Fibroblast of lung (primary cell): Measurements from ENCODE around the gene WDR54. TPM values are rescaled to one million over a fixed set of nuclear protein-coding genes. Genes with fewer than 3 reads are reported as not detected.

ENCODE experiments used
- DNase-seq, 2 donors: peaks; one replicate each; pipeline versions ENCODE4 v3.0.0 to v3.0.0-alpha.2; 2010; ENCODE audit warnings: low read depth in 2 of 2
- H2AFZ ChIP-seq: 2 replicates; pipeline ENCODE4 v1.5.1; 2012; ENCODE audit warnings: low read length, control low read depth, inconsistent platforms
- H3K27ac ChIP-seq: 2 replicates; pipeline ENCODE4 v1.5.1; 2011; ENCODE audit warnings: low read length, control low read depth; ENCODE audit not compliant: insufficient read depth
- H3K27me3 ChIP-seq: 2 replicates; pipeline ENCODE4 v1.5.1; 2011; ENCODE audit warnings: mild to moderate bottlenecking, low read length; ENCODE audit not compliant: control insufficient read depth, insufficient read depth
- H3K36me3 ChIP-seq: 2 replicates; pipeline ENCODE4 v1.5.1; 2011; ENCODE audit warnings: low read length; ENCODE audit not compliant: control insufficient read depth, insufficient read depth
- H3K4me1 ChIP-seq: 2 replicates; pipeline ENCODE4 v1.5.1; 2011; ENCODE audit warnings: low read length; ENCODE audit not compliant: control insufficient read depth, insufficient read depth; ENCODE audit errors: extremely low read depth
- H3K4me2 ChIP-seq: 2 replicates; pipeline ENCODE4 v1.5.1; 2011; ENCODE audit warnings: low read length, control low read depth; ENCODE audit not compliant: insufficient read depth; ENCODE audit errors: extremely low read depth
- H3K4me3 ChIP-seq, 4 experiments: fragments of 200-600 bp in 1 of 4; sonication (generic) in 1 of 4; replicated peaks in 1 of 4; 2 replicates each; pipeline ENCODE4 v1.5.1; 2011 to 2016; ENCODE audit warnings: low read length in 4 of 4, low read depth in 3 of 4, mild to moderate bottlenecking in 3 of 4, control low read depth in 2 of 4, inconsistent platforms in 1 of 4, mixed read lengths in 1 of 4; ENCODE audit not compliant: insufficient read depth in 1 of 4; ENCODE audit errors: control extremely low read depth in 1 of 4
- H3K79me2 ChIP-seq: 2 replicates; pipeline ENCODE4 v1.5.1; 2012; ENCODE audit warnings: mild to moderate bottlenecking, low read length, inconsistent platforms; ENCODE audit not compliant: control insufficient read depth, insufficient read depth
- H3K9ac ChIP-seq: 2 replicates; pipeline ENCODE4 v1.5.1; 2011; ENCODE audit warnings: mild to moderate bottlenecking, low read length, control low read depth; ENCODE audit not compliant: insufficient read depth
- H3K9me3 ChIP-seq: 2 replicates; pipeline ENCODE4 v1.5.1; 2012; ENCODE audit warnings: low read depth, low read length; ENCODE audit not compliant: control insufficient read depth, insufficient read depth
- H4K20me1 ChIP-seq: 2 replicates; pipeline ENCODE4 v1.5.1; 2011; ENCODE audit warnings: low read length; ENCODE audit not compliant: control insufficient read depth, insufficient read depth; ENCODE audit errors: extremely low read depth
- CTCF ChIP-seq, 2 donors: IDR thresholded peaks in 1 of 2; conservative IDR thresholded peaks in 1 of 2; 1 replicate in 1 of 2; 2 replicates in 1 of 2; pipeline ENCODE4 v1.5.1; 2011 to 2012; ENCODE audit warnings: low read length in 2 of 2, control low read depth in 1 of 2, inconsistent platforms in 1 of 2, low read depth in 1 of 2, mild to moderate bottlenecking in 1 of 2
- EZH2 ChIP-seq: IDR thresholded peaks from 2 replicates; pipeline ENCODE4 v1.5.1; 2012; ENCODE audit warnings: low read length, control low read depth, mild to moderate bottlenecking; ENCODE audit errors: missing control alignments
- polyA plus RNA-seq, 2 donors: library from polyadenylated mRNA; depleted of rRNA in 1 of 2; stranded (reverse) in 1 of 2; unstranded in 1 of 2; fragments of >200 nt; gene quantifications; 2 replicates each; pipeline ENCODE4 v1.2.1, GENCODE V29; 2011 to 2012; ENCODE audit warnings: missing spikeins in 1 of 2
- total RNA-seq: library from RNA; depleted of rRNA; stranded (reverse); fragments of >200 nt; gene quantifications from 2 replicates; pipeline ENCODE4 v1.2.1, GENCODE V29; 2014

WDR54 gene
- total and polyA plus RNA-seq, 2 donors (not counting 1 experiment from before 2014, with no cell fraction given), result 24.3 to 27.1 TPM

DNA sequence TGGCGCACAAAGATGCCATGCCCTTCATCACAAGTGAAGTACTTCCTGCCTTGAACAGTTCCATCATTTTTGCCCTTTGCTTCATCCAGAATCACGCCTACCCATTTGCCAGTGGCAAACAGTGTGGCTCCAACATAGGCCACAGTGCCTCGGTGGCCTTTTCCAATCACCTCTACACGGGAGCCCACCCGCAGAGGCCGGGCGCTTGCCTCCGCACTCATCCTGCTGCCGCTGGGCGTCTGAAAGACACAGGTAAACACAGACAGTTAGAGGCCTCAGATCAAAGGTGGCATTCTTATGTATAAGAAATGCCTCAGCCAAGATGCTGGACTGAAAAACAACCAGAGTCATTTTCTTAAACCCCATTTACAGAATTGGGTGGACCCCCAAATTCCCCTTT lies 43.5 kb upstream of the WDR54 start:
- TF ChIP-seq CTCF (conservative IDR thresholded peaks at IDR 0.05 in 1 of 2, IDR thresholded peaks at IDR 0.05 in 1 of 2; ENCODE audit: low read depth in 1 of 2, low read length in 2 of 2) (no peak), EZH2 (no peak)
- H3K9me3 ChIP-seq, result no peaks in the 10 kb centered on the region
- H3K36me3 ChIP-seq, result peaks cover 2% of the 10 kb centered on the region
- H3K4me1 ChIP-seq, result peaks cover 7% of the 10 kb centered on the region
- H3K9ac ChIP-seq, result no peak overlapping the region
- no peak overlapping the region for H3K4me2 ChIP-seq
- no peaks in the 10 kb centered on the region for H4K20me1 ChIP-seq
- H3K4me3 ChIP-seq, result no peak overlapping the region
- H3K79me2 ChIP-seq, result peaks cover 46% of the 10 kb centered on the region
- no peak overlapping the region for H3K27ac ChIP-seq
- no peak overlapping the region for H2AFZ ChIP-seq
- no peaks in the 10 kb centered on the region for H3K27me3 ChIP-seq
- no peak for DNase-seq

DNA sequence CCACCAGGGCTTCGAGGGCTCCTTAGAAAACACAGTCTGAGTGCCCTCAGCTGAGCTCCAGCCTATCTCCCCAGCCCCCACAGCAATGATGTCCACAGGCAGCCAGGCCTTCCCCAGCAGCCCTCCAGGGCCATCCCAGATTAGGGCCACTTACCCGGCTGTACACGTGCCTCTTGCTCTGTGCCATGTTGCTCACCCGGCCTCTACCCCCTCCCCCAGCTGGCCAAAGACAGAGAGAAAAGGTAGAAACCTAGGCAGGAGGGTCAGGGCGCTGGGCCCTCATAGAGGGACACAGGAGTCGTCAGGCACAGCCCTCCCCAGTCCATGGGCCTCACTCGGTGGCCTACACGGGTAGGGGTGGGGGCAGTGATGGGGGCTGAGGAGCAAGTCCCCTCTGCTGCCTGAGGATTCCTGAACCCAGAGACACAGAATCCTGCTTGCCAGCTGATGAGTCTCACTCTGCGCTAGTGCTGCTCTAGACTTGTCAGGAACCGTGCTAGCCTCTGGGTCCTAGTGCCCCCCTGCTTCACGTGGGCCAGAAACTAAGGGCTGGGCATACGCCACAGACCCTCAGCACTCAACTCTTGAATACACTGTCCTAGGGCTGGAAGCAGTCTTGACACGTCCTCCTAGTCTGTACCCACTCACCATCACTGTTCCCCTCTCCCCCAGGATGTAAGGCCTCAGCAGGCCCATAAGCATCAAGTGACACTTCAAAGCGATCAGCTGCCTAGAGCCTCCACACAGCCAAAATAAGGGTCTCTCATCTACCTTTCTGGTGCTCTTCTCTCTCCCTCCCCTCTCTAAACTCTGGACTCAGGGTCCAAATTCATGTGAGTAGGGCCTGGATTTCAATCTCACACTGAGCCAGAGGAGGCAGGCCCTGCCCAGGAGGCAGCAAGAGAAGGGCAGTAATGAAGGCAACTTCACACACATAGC lies 41.4 kb upstream of the WDR54 start, which contains the start of gene DCTN1:
Gene DCTN1 (minus strand): TSS at position 461 of the 939 bp plus-strand sequence. CDS start 274 bp downstream, at position 187.
- Histone ChIP-seq H2AFZ (no peak within 1 kb of the TSS), H3K4me2 (peak within 1 kb of the TSS; percentile 94), H3K9ac (peak within 1 kb of the TSS; percentile 73), H3K9me3 (no peaks in the 10 kb centered on the region), H3K27me3 (no peaks in the 10 kb centered on the region), H3K4me3 (peak within 1 kb of the TSS; percentile 41 to 74 (median 66)), H3K4me1 (peaks cover 8% of the 10 kb centered on the region), H4K20me1 (no peaks in the 10 kb centered on the region), H3K27ac (peak within 1 kb of the TSS; percentile 66), H3K36me3 (peaks cover 2% of the 10 kb centered on the region), H3K79me2 (peaks cover 49% of the 10 kb centered on the region)
- DNase-seq, result peak; percentile 70 to 81
- TF ChIP-seq CTCF (conservative IDR thresholded peaks at IDR 0.05 in 1 of 2, IDR thresholded peaks at IDR 0.05 in 1 of 2; ENCODE audit: low read depth in 1 of 2, low read length in 2 of 2) (no peak), EZH2 (no peak)

- Histone ChIP-seq H3K9me3 (no peaks in the 10 kb centered on the region), H3K4me1 (peaks cover 8% of the 10 kb centered on the region), H3K36me3 (peaks cover 2% of the 10 kb centered on the region), H3K4me2 (no peak overlapping the region), H4K20me1 (no peaks in the 10 kb centered on the region), H3K9ac (no peak overlapping the region), H3K79me2 (peaks cover 57% of the 10 kb centered on the region), H3K4me3 (no peak overlapping the region), H2AFZ (no peak overlapping the region), H3K27me3 (no peaks in the 10 kb centered on the region), H3K27ac (no peak overlapping the region)
- no peak for DNase-seq
- TF ChIP-seq EZH2, result no peak
- no peak for TF ChIP-seq CTCF (conservative IDR thresholded peaks at IDR 0.05 in 1 of 2, IDR thresholded peaks at IDR 0.05 in 1 of 2; ENCODE audit: low read depth in 1 of 2, low read length in 2 of 2)
These were observed 39.8 kb upstream of the WDR54 start for GRCh38 chr2:74381751-74382150.
